ENCODE measurements around the gene PCDH15.

Gene PCDH15

DNA sequence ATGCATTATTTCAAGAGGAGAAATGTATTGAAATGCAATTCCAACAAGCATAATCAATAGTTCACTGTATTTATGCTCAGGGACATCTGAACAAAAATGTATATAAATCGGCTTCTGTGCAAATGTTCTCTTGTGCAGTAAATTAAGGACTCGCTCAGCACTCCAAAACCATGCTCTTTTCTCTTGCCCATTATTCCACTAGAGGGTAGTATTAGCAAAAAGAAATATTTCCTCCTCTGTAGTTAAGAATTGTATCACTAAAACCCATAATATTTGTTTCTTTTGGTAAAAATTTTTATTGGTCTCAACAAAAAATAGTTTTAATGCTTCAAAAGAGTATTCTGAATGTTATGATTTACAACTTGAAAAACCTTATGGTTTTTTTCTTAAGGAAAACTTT lies 803.1 kb downstream of the PCDH15 start:
- TF ChIP-seq, protein P1, sequence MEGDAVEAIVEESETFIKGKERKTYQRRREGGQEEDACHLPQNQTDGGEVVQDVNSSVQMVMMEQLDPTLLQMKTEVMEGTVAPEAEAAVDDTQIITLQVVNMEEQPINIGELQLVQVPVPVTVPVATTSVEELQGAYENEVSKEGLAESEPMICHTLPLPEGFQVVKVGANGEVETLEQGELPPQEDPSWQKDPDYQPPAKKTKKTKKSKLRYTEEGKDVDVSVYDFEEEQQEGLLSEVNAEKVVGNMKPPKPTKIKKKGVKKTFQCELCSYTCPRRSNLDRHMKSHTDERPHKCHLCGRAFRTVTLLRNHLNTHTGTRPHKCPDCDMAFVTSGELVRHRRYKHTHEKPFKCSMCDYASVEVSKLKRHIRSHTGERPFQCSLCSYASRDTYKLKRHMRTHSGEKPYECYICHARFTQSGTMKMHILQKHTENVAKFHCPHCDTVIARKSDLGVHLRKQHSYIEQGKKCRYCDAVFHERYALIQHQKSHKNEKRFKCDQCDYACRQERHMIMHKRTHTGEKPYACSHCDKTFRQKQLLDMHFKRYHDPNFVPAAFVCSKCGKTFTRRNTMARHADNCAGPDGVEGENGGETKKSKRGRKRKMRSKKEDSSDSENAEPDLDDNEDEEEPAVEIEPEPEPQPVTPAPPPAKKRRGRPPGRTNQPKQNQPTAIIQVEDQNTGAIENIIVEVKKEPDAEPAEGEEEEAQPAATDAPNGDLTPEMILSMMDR (IDR thresholded peaks at IDR 0.05; ENCODE audit: low read depth, low read length): no peak
- H3K4me3 ChIP-seq (replicated peaks in 1 of 2; ENCODE audit: low read depth in 2 of 2, low read length in 2 of 2): no peak overlapping the region
- no peak for DNase-seq (ENCODE audit: low read depth in 2 of 2)

DNA sequence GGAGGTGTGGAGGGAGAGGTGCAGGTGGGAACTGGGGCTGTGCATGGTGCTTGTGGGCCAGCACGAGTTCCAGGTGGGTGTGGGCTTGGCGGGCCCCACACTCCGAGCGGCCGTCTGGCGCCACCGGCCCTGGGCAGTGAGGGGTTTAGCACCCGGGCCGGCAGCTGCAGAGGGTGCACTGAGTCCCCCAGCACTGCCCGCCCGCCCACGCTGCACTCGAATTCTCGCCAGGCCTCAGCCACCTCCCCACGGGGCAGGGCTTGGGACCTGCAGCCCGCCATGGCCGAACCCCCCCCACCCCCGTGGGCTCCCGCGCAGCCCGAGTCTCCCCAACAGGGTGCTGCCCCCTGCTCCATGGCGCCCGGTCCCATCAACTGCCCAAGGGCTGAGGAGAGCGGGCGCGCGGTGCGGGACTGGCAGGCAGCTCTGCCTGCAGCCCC lies 810.2 kb downstream of the PCDH15 start:
- no peak for DNase-seq (ENCODE audit: low read depth in 2 of 2)
- no peak overlapping the region for H3K4me3 ChIP-seq (replicated peaks in 1 of 2; ENCODE audit: low read depth in 2 of 2, low read length in 2 of 2)
- TF ChIP-seq, protein P1 (IDR thresholded peaks at IDR 0.05; ENCODE audit: low read depth, low read length): no peak

- TF ChIP-seq, protein P1 (IDR thresholded peaks at IDR 0.05; ENCODE audit: low read depth, low read length): no peak
- H3K4me3 ChIP-seq (replicated peaks in 1 of 2; ENCODE audit: low read depth in 2 of 2, low read length in 2 of 2): no peak overlapping the region
- no peak for DNase-seq (ENCODE audit: low read depth in 2 of 2)
Observed at GRCh38 chr10:53983431-53983830, 817.6 kb downstream of the PCDH15 start.

- TF ChIP-seq, protein P1 (IDR thresholded peaks at IDR 0.05; ENCODE audit: low read depth, low read length): no peak
- no peak for DNase-seq (ENCODE audit: low read depth in 2 of 2)
Observed at GRCh38 chr10:53980210-53980609, 820.8 kb downstream of the PCDH15 start.

DNA sequence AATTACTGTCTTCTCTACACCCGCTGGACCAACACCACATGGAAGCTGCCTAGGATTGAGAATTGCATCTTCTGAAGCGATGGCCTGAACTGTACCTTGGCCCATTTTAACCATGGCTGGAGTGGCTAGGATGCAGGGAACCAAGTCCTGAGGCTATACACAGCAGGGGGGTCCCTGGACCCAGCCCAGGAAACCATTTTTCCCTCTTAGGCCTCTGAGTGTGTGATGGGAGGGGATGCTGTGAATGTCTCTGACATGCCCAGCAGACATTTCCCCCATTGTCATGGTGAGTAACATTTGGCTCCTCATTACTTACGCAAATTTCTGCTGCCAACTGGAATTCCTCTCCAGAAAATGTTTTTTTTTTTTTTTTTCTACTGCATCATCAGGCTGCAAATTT lies 822.7 kb downstream of the PCDH15 start:
- TF ChIP-seq, protein P1 (IDR thresholded peaks at IDR 0.05; ENCODE audit: low read depth, low read length): no peak
- no peak for DNase-seq (ENCODE audit: low read depth in 2 of 2)

More at GRCh38 chr10:53980210-53980609, 820.8 kb downstream of the PCDH15 start:
- no peak overlapping the region for H3K4me3 ChIP-seq (replicated peaks in 1 of 2; ENCODE audit: low read depth in 2 of 2, low read length in 2 of 2)

GRCh38 chr10:53977267-53977666 lies 823.8 kb downstream of the PCDH15 start:
- DNase-seq (ENCODE audit: low read depth in 2 of 2): no peak
- TF ChIP-seq, protein P1 (IDR thresholded peaks at IDR 0.05; ENCODE audit: low read depth, low read length): no peak

More for the DNA sequence above, 822.7 kb downstream of the PCDH15 start:
- H3K4me3 ChIP-seq (replicated peaks in 1 of 2; ENCODE audit: low read depth in 2 of 2, low read length in 2 of 2): no peak overlapping the region

GRCh38 chr10:53957401-53957800 lies 843.6 kb downstream of the PCDH15 start:
- H3K4me3 ChIP-seq (replicated peaks in 1 of 2; ENCODE audit: low read depth in 2 of 2, low read length in 2 of 2): no peak overlapping the region
- TF ChIP-seq, protein P1 (IDR thresholded peaks at IDR 0.05; ENCODE audit: low read depth, low read length): no peak
- no peak for DNase-seq (ENCODE audit: low read depth in 2 of 2)

More at GRCh38 chr10:53977267-53977666, 823.8 kb downstream of the PCDH15 start:
- no peak overlapping the region for H3K4me3 ChIP-seq (replicated peaks in 1 of 2; ENCODE audit: low read depth in 2 of 2, low read length in 2 of 2)
